ENCODE data around the gene DEFB125. TPM values are rescaled to one million over a fixed set of nuclear protein-coding genes. Genes with fewer than 3 reads are reported as not detected.
"Not testable (repeated sequence)": the region's sequence is repeated elsewhere in the genome, so short reads cannot be mapped to it uniquely, and the experiment has no call there.

Gene DEFB125
- total and polyA plus RNA-seq, 12 donors = not detected

- intact Hi-C loops (cut with DNase I) = no loop called here
- WGBS, 2 donors = 72% methylated on average over 4 of the region's 4 CpGs
- TF ChIP-seq CTCF (IDR thresholded peaks at IDR 0.05) = no peak
Measured at GRCh38 chr20:95215-95614, 7.7 kb downstream of the DEFB125 start.

GRCh38 chr20:97691-98090 lies 10.2 kb downstream of the DEFB125 start:
- intact Hi-C loops (cut with DNase I); H3K4me3 ChIP-seq: not testable (repeated sequence)

More at GRCh38 chr20:95215-95614, 7.7 kb downstream of the DEFB125 start:
- DNase-seq (no peak), ATAC-seq (no peak)
- Histone ChIP-seq H3K4me1 (no peaks in the 10 kb centered on the region), H3K4me3 (no peak overlapping the region), H3K27ac (no peak overlapping the region), H3K27me3 (peaks cover 0 to 22% (median 5%) of the 10 kb centered on the region in 7 donors), H3K36me3 (no peaks in the 10 kb centered on the region), H3K9me3 (peaks cover 0 to 29% (median 7%) of the 10 kb centered on the region in 11 donors)

GRCh38 chr20:101975-102374 lies 14.5 kb downstream of the DEFB125 start:
- Histone ChIP-seq H3K27ac (no peak overlapping the region), H3K36me3 (no peaks in the 10 kb centered on the region), H3K4me3 (no peak overlapping the region), H3K4me1 (no peaks in the 10 kb centered on the region), H3K27me3 (peaks cover 0 to 68% (median 27%) of the 10 kb centered on the region in 7 donors), H3K9me3 (no peaks in the 10 kb centered on the region)
- DNase-seq (no peak), ATAC-seq (no peak)
- intact Hi-C loops (cut with DNase I) = no loop called here
- TF ChIP-seq CTCF (IDR thresholded peaks at IDR 0.05) = no peak

More at GRCh38 chr20:97691-98090, 10.2 kb downstream of the DEFB125 start:
- H3K27ac ChIP-seq, H3K36me3 ChIP-seq, DNase-seq, ATAC-seq, H3K4me1 ChIP-seq: not testable (repeated sequence)
- H3K9me3 ChIP-seq = peaks cover 0 to 29% (median 7%) of the 10 kb centered on the region in 11 donors
- WGBS, 2 donors = 64 to 71% methylated on average over 5 of the region's 5 CpGs
- H3K27me3 ChIP-seq = peaks cover 0 to 32% (median 7%) of the 10 kb centered on the region in 7 donors

GRCh38 chr20:103456-103855 lies 16.0 kb downstream of the DEFB125 start:
- no peaks in the 10 kb centered on the region for H3K36me3 ChIP-seq
- 77 to 84% methylated on average over 5 of the region's 5 CpGs for WGBS, 2 donors
- TF ChIP-seq CTCF (IDR thresholded peaks at IDR 0.05) = no peak
- H3K4me3 ChIP-seq = no peak overlapping the region
- intact Hi-C loops (cut with DNase I) = no loop called here
- H3K27me3 ChIP-seq = peaks cover 0 to 61% (median 28%) of the 10 kb centered on the region in 7 donors
- no peaks in the 10 kb centered on the region for H3K9me3 ChIP-seq
- no peaks in the 10 kb centered on the region for H3K4me1 ChIP-seq
- H3K27ac ChIP-seq = no peak overlapping the region
- DNase-seq (no peak), ATAC-seq (no peak)

- Histone ChIP-seq H3K4me3 (no peak overlapping the region), H3K27ac (no peak overlapping the region), H3K36me3 (no peaks in the 10 kb centered on the region), H3K27me3 (peaks cover 0 to 9% (median 0%) of the 10 kb centered on the region in 7 donors), H3K4me1 (no peaks in the 10 kb centered on the region), H3K9me3 (peaks cover 0 to 10% (median 2%) of the 10 kb centered on the region in 11 donors)
- DNase-seq = no peak
- no peak for ATAC-seq
- TF ChIP-seq CTCF (IDR thresholded peaks at IDR 0.05) = no peak
- intact Hi-C loops (cut with DNase I) = no loop called here
Measured at GRCh38 chr20:112396-112795, 24.9 kb downstream of the DEFB125 start.

All from heart right ventricle (tissue), 16 donors.